ENCODE results near the gene BTRC. TPM values are rescaled to one million over a fixed set of nuclear protein-coding genes. Genes with fewer than 3 reads are reported as not detected.

BTRC gene
- total RNA-seq, 2 donors from 2014 or later: 16.0 to 25.4 TPM

- TF ChIP-seq POLR2A (IDR thresholded peaks at IDR 0.05) (no peak), POLR2AphosphoS5 (IDR thresholded peaks at IDR 0.05) (no peak), CTCF (IDR thresholded peaks at IDR 0.05) (no peak)
- H3K27me3 ChIP-seq (replicated peaks; ENCODE audit: insufficient read depth): no peaks in the 10 kb centered on the region
- H3K4me3 ChIP-seq: no peak overlapping the region
- no peaks in the 10 kb centered on the region for H3K36me3 ChIP-seq
- no peak for DNase-seq (ENCODE audit: low spot score)
- H3K9me3 ChIP-seq: no peaks in the 10 kb centered on the region
- H3K27ac ChIP-seq: no peak overlapping the region
- 9% methylated on average over 25 of the region's 25 CpGs for WGBS
- intact Hi-C loops (cut with DNase I): no loop called here
- peaks cover 3% of the 10 kb centered on the region for H3K4me1 ChIP-seq (replicated peaks)
These were observed 43.3 kb upstream of the BTRC start for GRCh38 chr10:101310529-101311184.

GRCh38 chr10:101311185-101312066 lies 42.5 kb upstream of the BTRC start:
- Histone ChIP-seq H3K9me3 (no peaks in the 10 kb centered on the region), H3K36me3 (no peaks in the 10 kb centered on the region), H3K27ac (no peak overlapping the region), H3K4me3 (no peak overlapping the region), H3K4me1 (replicated peaks) (peaks cover 3% of the 10 kb centered on the region), H3K27me3 (replicated peaks; ENCODE audit: insufficient read depth) (no peaks in the 10 kb centered on the region)
- WGBS: 21% methylated on average over 15 of the region's 15 CpGs
- intact Hi-C loops (cut with DNase I): no loop called here
- DNase-seq (ENCODE audit: low spot score): no peak
- no peak for TF ChIP-seq CTCF (IDR thresholded peaks at IDR 0.05)
- no peak for TF ChIP-seq POLR2A (IDR thresholded peaks at IDR 0.05)
- no peak for TF ChIP-seq POLR2AphosphoS5 (IDR thresholded peaks at IDR 0.05)

- TF ChIP-seq POLR2A (IDR thresholded peaks at IDR 0.05) (no peak), POLR2AphosphoS5 (IDR thresholded peaks at IDR 0.05) (no peak), CTCF (IDR thresholded peaks at IDR 0.05) (no peak)
- Histone ChIP-seq H3K27ac (no peak overlapping the region), H3K9me3 (no peaks in the 10 kb centered on the region), H3K27me3 (replicated peaks; ENCODE audit: insufficient read depth) (no peaks in the 10 kb centered on the region), H3K4me1 (replicated peaks) (no peaks in the 10 kb centered on the region), H3K4me3 (no peak overlapping the region), H3K36me3 (no peaks in the 10 kb centered on the region)
- 69% methylated on average over 3 of the region's 3 CpGs for WGBS
- DNase-seq (ENCODE audit: low spot score): no peak
- intact Hi-C loops (cut with DNase I): no loop called here
These were observed 34.6 kb upstream of the BTRC start for GRCh38 chr10:101319241-101319915.

- H3K36me3 ChIP-seq: no peaks in the 10 kb centered on the region
- no peaks in the 10 kb centered on the region for H3K9me3 ChIP-seq
- no peak overlapping the region for H3K4me3 ChIP-seq
- no peaks in the 10 kb centered on the region for H3K4me1 ChIP-seq (replicated peaks)
- 86% methylated on average over 4 of the region's 4 CpGs for WGBS
- H3K27me3 ChIP-seq (replicated peaks; ENCODE audit: insufficient read depth): no peaks in the 10 kb centered on the region
- no peak for TF ChIP-seq POLR2AphosphoS5 (IDR thresholded peaks at IDR 0.05)
- TF ChIP-seq POLR2A (IDR thresholded peaks at IDR 0.05): no peak
- TF ChIP-seq CTCF (IDR thresholded peaks at IDR 0.05): no peak
- intact Hi-C loops (cut with DNase I): no loop called here
- no peak overlapping the region for H3K27ac ChIP-seq
- no peak for DNase-seq (ENCODE audit: low spot score)
These were observed 32.9 kb upstream of the BTRC start for GRCh38 chr10:101321073-101321472.

Data from prostate gland (tissue), 2 donors.